GM18508 (cell line): ENCODE measurements around the gene TRAPPC6A.

Experiments
- ATAC-seq: cut with Tn5 transposase; IDR thresholded peaks from one replicate; pipeline ENCODE4 v1.9.1; 2021; ENCODE audit warnings: moderate number of reproducible peaks; ENCODE audit not compliant: insufficient read depth, unreplicated experiment

Gene TRAPPC6A

DNA sequence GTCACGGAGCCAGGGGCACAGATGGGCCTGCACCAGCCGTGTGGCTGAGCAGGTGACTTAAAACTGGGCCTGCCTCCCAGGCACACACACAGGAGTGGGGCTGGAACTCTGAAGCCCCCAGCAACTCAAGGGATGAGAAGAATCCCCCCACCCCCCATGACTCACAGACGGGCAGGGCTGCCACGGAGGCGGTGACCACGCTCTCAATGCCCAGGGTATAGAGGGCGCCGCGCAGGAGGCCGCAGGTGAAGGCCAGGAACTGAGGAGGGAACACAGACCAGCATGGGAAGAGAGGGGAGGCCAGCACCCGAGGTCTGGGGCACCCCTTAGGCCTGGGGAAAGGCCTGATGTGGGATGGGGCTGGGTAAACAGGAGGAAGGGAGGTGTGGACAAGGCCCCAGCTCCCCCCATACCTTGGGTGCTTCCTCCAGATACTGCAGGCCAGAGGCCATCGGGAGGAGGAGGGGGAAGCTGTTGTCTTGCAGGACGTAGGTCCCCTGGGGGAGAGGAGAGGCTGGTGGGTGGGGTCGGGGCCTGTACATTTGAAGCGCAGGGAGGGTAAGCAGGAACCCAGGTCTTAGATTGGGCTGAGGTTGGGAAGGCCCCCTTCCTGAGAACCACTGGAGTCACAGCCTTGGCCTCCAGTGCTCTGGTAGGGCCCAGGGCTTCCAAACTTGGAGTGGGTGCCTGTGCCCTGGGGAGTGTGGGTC lies 14.1 kb downstream of the TRAPPC6A start:
- ATAC-seq = no peak

DNA sequence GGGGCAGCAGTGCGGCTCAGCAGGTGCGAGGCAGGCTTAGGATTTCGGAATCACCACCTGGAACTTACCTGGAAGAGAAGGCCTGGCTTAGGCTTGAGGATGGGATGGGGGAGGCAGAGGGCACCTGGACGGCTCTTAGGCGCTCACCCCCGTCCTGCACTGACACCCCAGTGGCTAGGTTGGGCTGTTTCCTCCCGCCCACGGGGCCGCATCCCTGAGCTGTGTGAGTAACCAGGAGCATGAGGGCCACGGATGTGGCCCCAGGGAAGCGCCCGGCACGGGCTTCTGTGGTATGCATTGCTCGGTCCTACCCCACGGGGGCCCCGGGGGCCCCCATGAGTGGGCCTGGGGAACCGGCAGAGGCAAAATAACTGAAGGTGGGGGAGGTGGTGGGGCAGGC lies 14.9 kb downstream of the TRAPPC6A start:
- no peak for ATAC-seq

DNA sequence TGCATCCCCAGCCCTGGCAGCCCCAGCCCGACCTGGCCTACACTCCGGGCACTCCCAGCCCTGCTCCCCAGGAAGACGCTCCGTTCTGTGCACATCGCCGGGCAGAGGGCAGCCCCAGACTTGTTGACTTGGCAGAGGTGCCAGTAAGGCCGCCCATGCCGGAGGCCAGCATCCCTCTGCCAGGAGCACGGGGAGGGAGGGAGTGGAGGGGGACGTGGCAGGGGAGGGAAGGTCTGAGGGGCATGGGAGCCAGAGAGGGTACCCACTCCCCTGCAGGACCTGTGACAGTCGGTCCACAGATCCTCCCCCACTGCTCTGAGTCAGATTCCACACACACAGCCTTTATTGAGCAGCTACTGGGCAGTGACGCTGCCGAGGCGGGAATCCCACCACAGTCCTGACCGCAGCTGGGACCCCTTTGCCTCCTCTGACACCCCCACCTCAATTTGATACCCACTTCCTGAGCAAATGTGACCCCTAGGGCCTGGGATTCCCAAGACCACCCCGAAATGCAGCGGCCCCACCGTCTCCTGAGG lies 15.4 kb downstream of the TRAPPC6A start:
- ATAC-seq = no peak

DNA sequence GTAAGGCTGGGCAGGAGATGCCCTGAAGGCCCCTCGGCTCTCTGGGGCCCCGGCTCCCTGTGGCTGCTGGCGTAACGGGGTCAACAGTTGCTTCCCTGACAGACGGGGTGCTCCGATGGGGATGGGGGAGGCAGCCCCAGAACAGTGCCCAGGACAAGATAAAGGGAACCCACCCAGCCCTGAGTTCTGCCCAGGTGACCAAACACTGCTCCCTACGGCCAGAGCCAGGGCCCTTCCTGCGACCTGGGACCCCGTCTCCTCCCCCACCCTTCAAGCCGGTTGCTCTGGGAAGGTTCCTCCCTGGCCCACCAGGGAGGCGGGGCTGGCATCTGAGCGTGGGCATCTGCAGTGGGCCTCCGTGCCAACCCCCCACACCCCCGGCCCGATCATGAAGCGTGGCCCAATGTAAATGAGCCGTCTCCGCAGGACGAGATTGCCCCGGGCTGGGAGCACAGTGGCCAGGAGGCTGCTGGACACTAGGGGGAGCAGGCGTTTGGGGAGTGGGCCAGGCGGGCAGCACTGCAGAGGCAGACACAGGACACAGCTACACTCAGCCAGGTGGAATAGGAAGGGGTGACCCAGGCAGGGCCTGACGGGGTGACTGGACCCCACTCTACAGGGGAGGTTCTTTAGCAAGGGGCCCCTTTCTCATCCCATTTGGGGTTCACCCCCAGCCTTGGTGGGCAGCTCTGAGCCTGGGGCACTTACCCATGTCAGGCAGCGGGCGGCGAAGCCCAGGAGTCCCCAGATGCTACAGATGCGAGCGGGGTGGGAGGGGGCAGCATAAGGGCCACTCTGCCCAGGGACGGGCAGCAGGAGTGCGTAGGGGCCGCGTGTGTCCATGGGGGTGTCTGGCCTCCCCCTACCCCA lies 16.1 kb downstream of the TRAPPC6A start:
- ATAC-seq = no peak

DNA sequence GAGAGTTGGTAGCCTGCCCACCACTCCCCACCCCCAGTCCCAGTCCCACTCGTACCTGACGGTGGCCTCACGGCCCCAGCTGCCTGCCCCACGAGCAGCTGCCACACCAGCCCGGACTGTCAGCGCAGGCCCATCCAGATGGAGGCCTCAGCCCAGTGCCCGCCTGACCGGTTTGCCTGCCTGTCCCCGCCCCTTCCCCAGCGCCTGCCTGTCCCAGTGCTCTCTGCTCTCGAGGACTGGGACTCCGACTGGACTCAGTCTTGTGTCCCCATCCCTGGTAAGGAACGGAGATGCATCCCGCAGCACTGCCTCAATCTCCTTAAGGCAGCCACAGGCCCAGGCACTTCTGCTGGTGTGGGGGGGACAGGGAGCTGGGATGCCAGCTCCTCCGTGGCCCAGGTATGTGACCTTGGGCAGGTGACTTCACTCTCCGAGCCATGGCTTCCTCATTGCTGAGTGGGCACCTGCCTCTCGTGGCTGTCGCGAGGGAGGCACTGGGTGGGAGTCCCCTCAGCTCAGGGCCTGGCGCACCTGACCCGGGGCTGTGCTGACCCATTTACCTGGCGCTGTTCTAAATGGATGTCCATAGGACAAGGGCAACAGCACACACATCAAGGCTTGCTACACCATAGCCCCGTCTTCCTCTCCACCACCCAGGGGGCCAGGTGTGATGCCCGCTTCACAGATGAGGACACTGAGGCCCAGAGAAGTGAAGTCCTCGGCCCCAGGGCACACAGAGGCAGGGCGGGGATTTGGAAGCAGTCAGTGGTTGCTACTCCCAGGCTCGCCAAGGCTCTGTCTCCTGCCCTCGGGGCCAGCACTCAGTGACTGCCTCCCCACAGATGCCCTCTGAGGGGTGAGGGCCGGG lies 16.9 kb downstream of the TRAPPC6A start, which contains the start of gene NKPD1:
NKPD1 (minus strand) TSS at position 113 of the 868 bp plus-strand sequence. CDS start 832 bp downstream, outside the sequence.
- no peak for ATAC-seq

DNA sequence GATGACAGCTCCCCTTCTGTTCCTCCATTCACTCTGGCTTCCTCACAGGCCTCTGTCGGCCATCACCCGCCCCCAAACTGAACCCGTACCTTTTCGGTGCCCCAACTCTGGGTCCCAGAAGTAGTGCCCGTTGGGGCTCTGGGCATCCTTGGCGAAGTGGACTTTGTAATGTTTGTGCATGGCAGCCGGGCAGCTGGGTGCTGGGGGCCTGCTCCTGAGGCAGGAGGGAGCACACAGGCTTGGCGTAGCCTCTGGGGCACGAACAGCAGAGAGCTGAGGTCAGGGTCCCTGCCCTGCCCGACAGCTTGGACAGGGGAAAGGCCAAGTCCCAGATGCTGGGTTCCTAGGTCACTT lies 18.1 kb downstream of the TRAPPC6A start:
- no peak for ATAC-seq

DNA sequence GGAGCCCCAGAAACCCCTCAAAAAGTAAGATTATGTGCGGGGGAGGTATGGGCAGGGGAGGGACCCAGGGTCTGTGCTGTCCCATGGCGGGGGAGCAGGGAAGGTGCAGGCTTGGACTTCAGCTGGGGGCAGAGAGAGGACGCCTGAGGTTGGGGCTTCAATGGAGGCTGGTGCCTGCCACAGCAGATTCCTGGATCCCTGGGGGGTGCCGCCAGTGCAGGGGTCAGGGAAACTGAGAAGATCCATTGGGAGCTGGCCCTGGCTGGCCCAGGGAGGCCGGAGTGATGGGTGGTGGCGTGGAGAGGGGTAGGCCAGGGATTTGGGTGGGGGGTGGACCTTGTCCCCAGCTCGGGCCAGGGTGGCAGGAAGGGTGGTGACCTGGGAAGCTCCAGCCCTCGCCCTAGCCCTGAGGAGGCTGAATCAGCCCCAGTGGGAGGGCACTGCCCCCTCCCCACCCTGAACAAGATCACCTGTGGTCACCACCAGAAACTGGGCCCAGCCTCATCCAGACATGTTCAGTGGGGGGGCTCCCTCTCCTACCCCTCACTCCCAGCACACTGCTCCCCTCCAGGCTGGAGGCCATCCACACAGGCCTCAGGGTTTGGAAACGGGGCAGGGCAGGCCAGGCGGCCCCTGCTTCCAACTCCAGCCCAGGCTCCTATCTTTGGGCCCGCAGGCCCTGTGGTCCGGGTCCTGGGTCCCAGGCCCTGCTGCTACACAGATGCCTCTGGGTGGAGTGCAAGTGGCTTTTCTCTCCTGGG lies 18.6 kb downstream of the TRAPPC6A start:
- ATAC-seq = no peak

GRCh38 chr19:45158503-45159209 lies 19.4 kb downstream of the TRAPPC6A start:
- ATAC-seq = no peak

GRCh38 chr19:45156751-45157150 lies 21.3 kb downstream of the TRAPPC6A start:
- ATAC-seq = no peak

DNA sequence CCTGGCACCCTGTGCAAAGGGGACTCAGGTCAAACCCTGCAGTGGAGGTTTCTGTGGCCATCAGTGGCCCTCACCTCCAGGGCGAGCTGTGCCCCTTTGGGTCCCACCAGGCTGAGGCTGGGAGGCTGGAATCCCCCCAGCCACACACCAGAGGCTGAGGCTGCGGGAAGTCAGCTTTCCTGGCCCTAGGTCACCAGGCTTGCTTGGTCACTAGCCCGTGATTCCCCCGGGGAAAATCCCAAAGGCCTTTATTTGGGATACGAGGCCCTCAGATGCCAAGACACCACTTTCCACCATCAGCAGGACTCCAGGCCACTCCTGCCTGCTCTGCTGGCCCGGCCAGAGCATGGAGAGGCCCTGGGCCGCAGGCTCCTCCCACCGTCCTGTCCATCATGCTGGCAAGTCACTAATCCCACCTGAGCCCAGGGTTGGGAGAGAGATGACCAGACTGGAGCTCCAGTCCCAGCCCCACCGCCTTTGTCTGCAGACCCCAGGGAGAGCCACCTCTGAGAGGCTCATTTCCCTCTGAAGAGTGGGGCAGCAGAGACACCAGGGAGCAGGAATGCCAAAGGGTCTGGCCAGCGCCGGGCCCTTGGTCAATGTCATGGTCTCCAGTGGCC lies 21.9 kb downstream of the TRAPPC6A start:
- no peak for ATAC-seq

DNA sequence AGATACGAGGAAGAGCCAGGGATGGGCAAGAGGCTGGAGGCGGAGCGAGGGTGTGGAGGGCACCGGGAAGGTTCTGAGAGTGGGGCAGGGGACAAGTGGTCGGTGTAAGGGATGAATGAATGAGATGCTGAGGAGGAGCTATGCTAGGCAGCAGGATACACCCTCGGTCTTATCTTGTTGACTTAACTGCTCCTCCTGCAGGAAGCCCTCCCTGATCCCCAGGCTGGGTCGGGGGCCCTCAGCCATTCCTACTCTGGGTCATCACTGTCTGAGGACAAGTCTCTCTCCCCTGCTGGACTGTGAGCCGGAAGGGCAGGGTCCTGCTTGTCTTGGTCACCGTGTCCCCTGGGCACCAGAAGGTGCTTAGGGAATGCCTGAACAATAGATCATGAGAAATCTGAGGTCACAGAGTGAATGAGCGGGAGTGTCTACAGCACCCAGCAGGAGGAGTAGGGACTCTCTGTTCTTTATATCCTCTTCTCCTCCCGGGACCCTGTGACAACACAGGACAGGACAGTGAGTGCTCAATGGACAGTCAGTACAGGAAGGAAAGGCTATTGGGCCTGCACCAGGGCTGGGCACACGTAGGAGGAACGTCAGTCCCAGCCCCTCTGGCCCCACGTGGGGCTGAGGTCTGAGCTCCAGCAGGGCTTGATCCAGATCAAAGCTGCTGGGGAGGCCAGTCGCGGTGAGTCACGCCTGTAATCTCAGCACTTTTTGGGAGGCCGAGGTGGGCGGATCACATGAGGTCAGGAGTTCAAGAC lies 23.8 kb downstream of the TRAPPC6A start:
- ATAC-seq = no peak

DNA sequence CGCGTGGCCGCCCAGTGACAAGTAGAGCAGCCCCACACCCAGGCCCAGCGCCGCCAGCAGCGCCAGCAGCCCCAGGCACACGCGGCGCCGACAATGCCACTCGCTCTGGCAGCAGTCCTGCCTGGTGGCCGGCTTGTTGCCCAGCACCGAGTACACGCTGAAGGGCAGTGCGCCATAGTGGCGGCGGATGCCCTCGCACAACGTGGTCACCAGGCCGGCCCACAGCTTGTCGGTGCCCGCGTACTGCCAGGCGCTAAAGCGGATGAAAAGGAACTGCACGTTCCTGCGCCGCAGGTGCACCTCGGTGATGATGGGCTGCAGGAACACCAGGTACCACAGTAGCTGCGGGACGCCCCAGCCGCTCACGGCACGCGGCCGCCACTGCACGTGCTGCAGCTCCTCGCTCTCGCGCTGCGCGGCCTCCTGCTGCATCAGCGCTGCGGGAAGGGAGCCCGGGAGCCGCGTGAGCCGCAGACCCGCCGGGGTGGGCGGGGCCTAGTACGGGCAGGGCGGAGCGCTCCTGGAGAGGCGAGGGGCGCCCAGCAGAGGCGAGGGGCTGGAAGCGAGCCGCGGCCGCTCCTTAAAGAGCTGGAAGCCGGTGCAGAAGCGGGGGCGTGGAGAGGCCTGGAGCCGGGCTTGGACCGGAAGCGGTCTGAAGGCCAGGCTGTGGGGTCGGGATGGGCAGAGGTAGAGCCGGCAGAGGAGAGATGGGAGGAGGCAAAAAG lies 24.5 kb downstream of the TRAPPC6A start:
- no peak for ATAC-seq

GRCh38 chr19:45152504-45153338 lies 25.3 kb downstream of the TRAPPC6A start:
- ATAC-seq = no peak

DNA sequence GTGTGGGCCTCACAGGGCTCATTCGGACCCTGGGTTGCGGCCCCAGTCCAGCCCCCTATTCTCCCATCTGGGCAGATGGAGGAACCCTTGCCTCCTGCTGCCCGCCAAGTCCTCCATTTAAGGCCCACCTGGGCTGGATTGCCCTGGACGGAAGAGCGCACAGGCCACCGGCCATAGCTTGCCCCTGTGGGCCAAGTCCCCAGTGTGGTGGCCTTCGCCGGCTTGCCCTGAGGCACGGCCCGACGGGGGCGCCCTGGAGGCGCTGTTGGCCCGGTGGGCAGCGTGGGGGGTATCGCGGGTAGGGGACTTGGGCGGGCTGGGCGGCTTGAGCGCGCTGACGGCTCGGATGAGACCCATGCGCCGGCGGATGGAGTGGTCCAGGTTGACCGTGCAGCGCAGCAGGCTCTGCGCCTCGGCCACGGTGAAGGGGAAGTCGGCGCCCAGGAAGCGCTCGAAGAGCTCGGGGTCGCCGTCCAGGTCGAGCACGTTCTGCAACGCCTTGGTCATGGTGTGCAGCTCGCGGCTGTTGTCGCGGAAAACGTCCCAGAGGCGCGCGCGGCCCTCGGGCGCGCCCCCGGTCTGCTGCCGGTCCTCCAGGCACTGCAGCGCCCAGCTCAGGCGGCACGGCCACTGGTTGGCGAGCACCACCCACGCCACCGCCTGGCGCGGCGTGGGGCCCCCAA lies 26.1 kb downstream of the TRAPPC6A start:
- ATAC-seq = no peak

DNA sequence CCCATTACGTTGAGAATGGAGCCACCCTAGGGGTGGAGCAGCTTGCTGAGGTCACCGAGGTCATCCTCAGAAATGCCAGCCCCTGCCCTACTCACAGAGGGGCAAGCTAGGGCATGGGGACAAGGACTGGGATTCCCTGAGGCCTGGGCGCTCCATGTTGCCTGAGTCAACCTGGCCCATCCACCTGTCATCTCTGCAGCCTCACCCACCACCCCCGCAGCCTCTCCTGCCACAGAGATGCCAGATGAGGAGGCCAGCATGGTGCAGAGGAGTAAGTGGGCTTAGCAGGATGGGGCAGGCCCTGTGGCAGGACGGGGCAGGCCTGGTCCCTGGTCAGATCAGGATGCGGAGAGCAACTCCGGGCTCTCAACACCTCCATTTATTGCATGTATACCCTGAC lies 26.7 kb downstream of the TRAPPC6A start:
- no peak for ATAC-seq

- no peak for ATAC-seq
Measured at GRCh38 chr19:45150751-45151281, 27.2 kb downstream of the TRAPPC6A start.
